GM21529 (cell line): ENCODE results near the gene FAM47E.

ENCODE experiments used
- ATAC-seq: cut with Tn5 transposase; IDR thresholded peaks from one replicate; pipeline ENCODE4 v1.9.1; 2021; ENCODE audit not compliant: unreplicated experiment

The FAM47E gene, protein sequence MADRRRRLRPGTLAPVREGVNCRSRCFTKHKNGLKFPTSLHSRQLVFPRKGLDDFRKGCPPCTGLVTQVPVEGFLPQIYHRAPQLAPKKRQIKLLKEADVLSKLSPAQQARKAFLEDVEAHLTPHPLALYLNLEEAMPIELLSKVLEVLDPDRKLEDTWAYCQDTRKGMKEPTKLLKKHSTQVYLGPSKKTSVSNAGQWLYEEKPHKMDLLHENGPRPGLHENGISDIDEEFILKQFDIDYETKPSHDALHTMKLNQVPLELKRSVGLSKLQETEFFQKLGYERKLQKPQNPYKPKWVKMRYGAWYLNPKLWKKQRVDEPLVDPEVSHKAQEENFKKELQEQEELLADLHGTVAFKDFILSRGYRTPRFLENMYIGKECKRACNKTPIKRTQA

DNA sequence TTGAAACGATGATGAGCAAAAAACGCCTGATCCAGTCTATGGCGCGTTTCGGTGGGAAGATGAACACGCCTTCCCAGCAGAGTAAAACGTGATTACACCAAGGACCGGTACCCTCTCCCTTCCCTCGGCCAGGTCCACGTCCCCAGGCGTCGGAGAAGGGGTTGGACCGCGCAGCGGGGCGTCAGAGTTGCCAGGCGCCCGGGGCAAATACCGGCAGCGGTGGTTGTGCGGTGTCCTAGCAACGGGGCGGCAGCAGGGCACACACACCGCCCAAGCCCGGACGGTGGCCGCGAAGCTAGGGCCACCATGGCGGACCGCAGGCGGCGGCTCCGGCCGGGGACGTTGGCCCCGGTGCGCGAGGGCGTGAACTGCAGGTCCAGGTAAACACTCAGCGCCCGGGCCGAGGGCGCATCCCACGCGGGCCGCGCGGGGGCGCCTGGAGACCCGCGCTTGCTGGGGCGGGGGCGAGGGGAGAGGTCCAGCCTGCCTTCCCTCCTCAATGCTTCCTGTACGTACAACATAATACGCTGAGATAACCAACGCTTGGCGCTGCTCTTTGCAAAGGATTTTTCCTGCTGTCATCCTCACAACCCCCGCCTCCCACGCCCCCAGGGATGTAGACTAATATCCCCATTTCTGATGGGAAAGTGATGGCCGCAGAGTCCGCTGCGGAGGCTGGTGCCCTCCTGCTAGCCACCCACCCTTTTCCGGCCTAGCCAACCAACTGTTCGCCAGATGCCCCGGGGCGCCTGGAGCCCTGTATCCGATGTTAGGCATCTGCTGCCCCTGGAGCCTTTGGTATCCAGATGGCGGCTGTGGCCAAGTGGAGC, at the start of gene FAM47E:
Gene FAM47E, plus strand, starts transcription at position 281 of the 830 bp plus-strand sequence. Its CDS starts 26 bp downstream, at position 307.
- no peak for ATAC-seq

DNA sequence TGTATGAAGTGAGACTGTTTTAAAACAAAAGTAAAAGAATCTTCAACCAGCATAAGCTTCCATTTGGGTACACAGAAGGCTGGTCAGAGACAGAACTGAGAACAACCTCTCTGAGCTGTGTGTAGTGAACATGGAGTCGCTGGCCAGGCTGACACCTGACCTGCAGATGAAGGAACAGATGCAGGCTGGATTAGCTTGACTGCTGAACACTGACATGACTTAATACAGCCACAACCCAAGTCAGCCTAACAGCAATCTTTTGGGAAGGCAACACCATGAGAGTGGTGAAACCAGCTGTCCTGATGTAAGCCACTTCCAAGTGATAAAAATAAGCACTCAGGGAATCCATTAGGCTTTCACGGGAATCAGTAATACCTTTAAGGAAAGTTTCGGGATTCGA, 48.0 kb upstream of the FAM47E start:
- ATAC-seq = no peak

DNA sequence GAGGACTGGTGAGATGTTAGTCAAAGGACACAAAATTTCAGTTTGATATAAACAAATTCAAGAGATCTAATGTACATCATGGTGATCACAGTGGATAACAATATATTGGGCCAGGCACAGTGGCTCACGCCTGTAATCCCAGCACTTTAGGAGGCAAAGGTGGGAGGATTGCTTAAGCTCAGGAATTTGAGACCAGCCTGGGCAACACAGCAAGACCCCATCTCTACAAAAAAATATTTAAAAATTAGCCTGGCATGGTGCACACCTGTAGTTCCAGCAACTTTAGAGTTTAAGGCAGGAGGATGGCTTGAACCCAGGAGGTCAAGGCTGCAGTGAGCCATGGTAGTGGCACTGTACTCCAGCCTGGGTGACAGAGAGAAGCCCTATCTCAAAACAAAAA, 46.6 kb upstream of the FAM47E start:
- ATAC-seq = no peak

DNA sequence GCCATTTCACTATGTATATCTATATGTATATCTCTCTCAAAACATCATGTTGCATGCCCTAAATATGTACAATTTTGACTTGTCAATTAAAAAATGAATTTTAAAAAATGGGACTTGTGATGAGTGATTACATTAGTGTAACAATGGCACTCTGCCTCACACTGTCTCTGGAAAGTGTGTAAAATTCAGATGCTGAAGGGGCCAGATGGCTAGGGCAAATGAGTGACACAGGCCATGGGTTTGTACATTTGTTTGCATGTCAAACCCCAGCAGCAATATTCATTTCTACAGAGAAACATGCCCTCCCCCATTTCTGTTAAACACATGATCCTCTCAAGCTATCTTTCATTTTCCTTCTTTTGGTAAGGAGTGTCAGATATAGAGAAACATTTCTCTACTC, 46.0 kb upstream of the FAM47E start:
- ATAC-seq = no peak

DNA sequence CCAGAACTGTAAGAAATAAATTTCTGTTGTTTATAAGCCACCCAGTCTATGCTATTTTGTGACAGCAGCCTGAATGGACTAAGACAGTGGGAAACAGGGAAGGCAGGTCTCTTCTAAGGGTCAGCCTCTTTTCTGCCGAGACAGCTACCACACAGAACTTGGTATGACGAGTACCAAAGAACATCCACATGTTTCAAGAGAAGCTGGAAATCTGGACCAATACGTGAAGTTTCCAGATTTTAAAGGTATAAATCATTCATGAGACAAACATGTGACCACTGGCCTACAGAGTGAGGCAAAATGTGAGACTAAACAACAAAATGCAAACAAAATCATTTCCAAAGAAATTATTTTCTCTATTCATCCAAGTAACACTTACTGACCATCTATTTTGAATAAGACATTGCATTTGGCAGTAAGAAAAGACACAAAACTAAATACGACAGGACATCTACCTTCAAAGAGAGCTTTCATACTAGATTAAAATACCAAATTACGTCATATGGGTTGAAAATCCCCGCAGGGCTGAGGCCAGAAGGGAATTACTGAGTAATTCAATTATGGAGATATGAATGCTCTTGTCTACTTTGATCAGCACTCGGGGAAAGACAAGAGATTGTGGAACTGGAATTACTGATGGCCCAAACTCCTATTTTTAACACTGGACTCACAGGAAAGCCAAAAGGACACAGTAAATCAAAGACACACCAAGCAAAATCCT, 45.1 kb upstream of the FAM47E start:
- no peak for ATAC-seq

DNA sequence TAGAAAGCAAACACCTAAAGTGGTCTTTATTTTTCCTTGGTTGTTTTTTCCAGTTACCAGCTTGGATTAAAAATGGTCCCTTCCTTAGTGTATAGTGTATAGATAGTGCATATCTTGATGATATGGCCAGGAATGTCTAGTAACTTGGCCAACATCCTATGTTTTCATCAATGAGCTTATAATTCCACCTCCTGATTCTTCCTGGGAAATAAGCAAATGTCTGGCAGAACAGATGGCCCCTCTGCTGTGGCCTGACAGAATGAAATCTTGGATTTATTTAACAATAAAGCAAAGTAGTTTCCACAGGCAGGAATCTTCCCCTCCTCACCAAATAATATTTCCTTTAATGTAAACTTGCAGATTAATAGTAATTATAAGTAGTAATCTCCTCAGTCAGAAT, 44.0 kb upstream of the FAM47E start:
- ATAC-seq = no peak

DNA sequence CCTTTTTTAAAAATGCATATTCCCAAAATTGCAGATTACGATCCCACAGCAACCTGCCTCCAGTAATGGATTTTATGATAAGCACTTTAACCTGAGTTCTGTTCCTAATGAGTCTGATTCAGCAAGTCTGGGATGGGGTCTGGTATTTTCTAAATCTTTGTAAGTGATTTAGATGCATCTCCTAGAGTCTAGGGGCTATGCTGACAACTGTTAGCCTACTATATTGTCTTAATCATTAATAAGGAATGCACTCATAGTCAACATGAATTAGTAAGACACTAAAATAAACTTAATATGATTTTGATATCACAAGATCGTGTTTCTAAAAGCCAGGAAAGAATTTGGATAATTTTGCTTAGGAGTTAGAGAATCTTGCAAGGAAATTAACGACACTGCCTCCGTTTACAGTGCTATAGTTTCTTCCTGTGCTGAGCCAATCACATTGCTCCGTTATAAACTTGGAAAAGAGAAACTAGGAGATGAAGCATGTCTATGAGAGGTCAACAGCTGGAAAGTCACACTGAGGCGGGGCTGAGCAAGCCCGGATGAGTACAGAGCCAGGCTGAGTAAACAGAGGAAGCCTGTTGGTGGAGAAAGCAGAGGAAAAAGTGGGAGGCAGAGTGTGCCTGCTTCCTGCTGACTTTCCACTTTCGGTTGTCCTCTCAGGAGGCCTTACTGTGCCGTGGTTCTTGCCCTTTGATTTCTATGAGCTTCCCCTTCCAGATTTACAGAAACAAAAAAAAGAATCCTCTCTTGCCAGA, 43.3 kb upstream of the FAM47E start:
- no peak for ATAC-seq

DNA sequence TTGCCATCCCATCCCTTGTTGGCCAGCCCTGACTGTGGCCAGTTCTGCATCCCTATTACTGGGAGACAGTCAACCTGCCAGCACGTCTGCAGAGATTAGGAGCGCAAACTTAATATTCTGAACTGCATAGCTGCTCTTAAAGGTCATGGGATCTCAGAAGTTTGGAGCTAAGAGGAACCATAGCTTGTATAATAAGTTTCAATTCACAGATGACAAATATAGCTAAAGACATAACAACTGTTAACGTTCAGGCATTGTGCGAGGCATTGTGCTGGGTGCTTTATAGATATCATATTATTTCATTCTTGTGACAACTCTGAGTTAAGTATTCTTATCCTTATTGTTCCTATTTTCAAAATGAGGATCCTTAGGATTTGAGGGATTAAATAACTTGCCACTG, 41.6 kb upstream of the FAM47E start:
- no peak for ATAC-seq

DNA sequence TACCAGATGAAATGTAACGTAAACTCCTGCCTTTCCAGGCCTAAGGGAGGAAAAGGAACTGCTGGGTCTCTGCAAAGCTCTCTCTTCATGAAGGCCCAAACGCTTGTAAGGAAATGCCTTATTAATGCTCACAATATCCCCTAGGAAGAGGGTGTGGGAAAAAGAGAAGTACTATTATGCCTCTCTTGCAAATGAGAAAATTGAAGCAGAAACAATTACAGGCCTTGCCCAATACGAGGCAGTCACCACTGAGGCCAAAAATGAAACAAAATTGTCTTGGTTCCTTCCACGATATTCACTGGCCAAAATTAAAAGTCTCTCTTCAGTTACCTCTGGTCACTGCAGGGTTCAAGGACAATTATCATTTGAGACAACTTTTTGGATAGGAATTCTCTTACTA, 41.1 kb upstream of the FAM47E start:
- no peak for ATAC-seq

DNA sequence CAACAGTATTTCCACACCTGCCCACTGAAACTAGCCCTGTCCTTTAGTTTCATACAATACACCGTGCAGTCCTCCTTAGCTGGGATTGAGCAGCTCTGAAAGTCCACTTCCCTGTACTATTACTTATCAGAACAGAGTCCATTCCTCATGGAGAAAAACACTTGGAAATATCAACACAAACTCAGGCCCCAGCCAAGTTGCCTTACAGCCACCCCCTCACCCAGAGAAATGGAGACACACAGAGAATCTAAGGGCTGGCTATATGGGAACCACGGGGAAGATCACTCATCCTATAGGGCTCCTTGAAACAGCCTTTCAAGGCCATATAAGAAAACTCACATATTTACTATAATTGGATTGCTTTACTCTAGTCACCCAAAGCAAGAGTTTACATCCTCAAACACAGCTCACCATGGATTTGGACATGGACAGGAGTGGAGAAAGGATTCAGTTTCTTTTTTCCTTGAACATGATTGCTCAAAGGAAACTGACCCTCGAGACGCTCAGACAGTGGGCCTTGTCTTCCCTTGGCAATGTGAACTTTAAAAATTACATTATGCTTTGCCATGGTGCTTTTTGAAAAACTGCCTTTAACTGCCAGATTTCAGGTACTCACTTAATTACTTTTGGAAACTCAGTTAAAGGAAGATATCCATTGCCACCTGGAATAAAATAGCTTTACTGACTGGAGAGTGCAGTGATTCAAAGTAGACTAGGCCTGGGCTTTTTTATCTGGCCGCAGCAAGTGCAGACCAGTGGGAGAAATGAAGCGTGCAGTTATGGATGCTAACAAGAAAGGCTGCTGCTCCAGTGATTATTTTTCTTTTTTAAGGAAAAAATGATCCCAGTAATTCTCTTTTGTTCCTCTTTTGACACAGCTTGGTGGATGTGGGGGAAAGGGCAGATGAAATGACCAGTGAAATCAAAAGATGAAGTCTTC, 39.5 kb upstream of the FAM47E start:
- ATAC-seq = no peak

DNA sequence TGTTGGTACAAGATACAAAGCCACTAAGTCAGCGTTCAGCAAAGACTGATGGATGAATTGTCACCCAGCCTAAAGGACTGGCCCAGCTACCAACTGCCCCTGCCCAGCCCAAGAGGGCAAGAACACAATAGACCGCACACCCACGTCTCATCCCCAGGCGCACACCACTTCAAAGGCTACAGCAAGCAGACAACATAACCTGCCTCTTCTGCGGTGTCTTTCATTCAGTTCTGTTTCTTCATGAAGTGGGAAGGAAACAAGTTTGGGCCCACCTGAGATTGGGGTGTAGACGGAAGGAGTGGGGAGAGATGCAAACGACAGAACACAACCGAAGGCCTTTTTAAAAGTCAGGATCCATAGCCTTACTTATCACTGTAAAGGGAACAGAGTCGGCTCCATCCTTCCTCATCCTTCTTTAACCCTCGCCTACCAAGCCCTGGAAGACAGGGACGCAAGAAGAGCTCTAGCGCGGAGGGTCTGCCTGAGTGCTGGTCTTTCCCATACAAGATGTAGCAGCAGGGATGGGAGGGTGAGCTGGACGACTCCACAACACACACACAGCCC, 38.6 kb upstream of the FAM47E start:
- ATAC-seq = no peak

DNA sequence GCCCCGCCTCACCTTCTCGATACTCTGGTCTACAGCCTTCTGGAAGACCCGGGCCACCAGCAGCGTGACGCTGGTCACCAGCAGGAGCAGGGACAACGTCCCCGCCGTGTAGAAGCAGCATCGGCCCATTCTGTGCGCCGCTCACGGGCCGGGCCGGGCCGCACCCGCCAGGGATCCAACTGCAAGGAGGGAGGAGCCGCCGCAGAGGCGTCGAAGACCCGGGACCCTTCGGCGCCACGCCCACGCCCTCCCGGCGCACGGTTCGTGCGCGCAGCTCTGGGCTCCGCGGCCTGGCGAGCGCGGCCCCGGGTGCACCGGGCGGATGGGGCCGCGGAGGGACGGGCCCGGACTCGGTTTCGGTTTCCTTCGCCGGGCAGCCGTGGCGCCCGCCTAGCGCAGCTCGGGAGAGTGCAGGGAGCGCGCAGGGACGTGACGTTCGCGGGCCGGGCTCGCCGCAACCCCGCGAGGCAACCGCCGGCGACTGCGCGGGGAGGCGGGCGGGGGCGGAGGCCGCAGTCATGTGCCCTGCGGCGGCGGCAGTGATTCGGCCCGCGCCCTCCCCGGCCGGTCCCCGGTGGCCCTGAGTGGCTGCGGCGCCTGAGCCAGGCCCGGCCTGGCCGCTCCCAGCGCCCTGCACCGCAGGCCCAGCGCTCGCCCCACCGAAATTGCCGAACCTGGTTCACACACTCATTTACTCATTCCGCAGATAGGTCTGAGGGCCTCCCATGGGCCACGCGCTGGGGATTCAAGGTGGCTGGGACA, 37.9 kb upstream of the FAM47E start, which contains the start of gene SCARB2:
Gene SCARB2, minus strand, starts transcription at position 410 of the 762 bp plus-strand sequence. Its CDS starts 281 bp downstream, at position 129.
- ATAC-seq = peak; percentile 76

DNA sequence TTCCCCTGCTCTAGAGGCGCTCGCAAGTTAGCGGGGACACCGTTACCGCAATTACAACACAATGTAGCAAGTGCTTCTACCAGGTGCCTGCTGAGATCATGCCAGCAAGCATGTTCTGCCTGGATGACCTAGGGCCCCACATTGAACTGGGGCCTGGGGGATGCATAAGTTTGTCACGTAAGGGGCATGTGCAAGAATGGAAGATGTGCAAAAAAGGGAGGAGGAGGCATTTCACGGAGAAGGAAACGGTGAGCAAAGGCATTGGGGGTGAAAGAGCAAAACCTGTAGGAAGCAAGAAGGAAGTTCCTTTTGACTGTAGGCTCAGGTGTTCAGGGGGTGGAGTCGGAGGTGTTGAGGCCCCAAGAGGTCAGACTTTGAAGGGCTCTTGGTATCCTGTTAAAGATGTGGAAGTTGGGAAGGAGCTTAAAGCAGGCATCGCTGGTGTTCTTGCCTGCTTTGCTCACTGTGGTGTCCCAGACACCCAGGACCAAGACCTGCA, 37.3 kb upstream of the FAM47E start:
- ATAC-seq = peak; percentile 9

DNA sequence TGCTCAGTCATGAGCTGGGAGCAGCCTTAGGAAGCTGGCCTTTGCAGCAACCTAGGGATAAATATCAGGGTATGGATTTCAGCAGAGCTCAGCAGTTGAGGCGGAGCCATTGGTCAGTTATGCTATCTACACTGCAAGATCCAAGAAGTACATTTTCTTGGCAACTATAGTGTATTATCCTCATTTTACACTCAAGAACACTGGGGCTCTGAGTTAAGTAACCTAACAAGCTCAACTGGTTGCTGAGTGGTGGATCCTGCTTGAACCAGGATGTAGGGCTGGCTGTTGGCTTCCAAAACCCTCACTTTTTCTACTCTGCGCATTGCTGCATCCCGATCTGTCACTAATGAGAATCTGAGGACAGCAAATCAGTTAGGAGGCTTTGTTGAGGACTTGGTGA, 36.4 kb upstream of the FAM47E start:
- no peak for ATAC-seq

DNA sequence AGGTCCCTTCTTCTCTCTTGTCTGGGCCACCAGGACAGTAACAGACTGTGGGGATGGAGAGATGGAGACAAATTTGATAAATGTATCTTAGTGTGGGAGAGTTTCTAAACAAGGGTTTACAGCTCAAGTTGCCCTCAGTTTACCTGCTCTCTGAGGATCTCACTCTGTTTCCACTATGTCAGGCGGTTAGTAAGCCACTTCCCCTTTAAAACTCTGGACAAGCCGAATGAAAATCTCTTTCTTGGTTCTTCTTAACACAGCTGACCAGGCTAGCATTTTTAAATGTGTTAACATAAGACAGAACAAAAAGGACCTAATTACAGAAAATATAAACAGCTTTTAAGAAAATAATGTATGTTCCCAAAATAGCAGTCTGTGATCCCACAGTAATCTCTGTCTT, 35.0 kb upstream of the FAM47E start:
- ATAC-seq = no peak

DNA sequence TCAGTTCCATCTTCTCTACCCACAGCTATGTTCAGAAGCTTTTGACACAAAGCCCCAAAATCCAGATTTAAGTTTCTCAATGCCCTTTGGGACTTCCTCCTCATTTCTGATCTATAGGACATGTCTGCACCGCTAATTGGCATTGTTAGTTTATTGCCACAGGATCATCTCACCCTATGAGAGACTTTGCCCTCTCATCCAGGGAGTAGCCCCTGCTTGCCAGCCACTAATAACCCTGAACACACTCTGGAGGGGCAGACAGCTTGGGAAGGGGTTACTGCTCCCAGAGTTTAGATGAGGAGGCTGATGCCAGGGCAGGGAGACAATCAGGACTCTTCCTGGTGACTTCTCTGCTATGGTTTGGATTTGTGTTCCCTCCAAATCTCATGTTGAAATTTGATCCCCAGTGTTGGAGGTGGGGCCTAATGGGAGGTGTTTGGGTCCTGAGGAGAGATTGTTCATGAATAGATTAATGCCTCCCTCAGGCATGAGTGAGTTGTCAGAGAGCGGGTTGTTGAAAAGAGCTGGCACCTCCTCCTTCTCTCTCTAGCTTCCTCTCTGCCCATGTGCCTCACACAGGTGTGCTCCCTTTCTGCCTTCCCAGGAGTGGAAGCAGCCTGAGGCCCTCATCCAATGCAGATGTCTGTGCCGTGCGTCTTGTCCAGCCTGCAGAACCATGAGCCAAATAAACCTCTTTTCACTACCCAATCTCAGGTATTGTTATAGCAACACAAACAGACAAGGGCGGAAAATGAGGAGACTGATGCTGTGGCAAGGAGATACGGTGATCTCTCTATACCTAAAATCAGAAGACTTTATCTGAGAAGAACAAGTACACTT, 34.3 kb upstream of the FAM47E start:
- no peak for ATAC-seq

DNA sequence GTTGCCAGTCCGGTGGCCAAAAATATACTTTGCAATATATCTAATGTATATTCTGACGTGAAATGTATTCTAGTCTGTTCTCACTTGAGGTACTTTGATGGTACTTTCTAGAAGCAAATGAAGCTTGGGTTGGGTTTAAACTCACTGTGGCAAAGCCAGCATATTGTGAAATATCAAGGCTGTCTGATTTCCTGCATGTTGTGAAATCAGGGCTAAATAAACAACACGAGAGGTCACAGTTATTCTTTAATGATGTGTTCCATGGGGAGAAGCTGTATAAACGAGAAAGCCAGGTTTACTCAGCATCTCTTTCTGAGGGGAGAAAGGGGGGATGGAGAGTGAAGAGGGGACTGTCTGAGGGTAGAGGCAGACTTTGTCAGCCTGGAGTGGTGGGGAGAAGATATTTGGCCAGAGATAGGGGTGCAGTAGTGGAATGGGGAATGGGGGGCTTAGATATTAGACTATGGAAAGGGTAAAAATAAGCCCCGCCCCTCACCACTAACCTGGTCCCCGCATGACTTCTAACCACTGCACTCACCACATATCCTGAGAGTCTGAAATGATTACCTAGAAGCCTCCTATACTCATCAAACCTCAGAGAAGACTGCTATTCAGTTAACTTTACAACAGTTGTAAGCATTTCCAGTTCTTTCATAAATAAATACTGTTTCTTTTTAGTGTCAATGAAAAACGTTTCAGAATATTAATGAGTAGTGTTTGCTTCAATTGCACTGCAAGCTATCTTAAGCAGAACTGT, 32.0 kb upstream of the FAM47E start:
- ATAC-seq = no peak
